Measurements from ENCODE around the gene MPP7.

Gene MPP7

GRCh38 chr10:28304032-28304571 lies 1.2 kb upstream of the MPP7 start:
- no peak for DNase-seq

DNA sequence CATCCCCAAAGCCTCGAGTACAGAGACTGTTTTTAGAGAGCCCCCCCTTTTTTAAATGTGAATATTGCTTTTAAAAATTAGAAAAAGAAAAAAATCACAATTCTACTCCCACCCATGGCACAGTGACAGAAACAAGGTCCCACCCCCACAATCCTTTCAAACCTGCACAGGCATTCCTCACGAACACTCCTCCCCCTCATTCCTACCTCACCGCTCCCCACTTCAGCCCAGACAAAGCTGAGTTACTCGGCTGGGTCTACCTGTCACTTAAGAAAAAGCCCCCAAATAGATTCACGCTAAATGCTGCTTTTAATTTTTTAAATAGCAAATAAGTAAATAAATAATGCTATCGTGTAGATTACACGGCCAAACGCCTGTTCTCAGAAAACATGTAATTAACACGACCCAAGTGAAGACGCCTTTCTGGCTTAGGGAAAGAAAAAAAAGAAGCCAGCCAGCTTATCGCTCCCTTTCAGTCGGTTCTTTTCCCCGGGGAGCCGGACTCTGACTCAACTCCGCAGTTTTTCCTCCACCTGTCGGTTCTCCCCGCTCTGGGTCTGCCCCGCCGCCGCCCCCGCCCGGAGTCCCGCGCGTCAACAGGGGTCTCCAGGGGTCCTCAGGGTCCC lies 739 bp downstream of the MPP7 start:
- DNase-seq: no peak

GRCh38 chr10:28300027-28300426 lies 2.8 kb downstream of the MPP7 start:
- DNase-seq: peak; percentile 17

DNA sequence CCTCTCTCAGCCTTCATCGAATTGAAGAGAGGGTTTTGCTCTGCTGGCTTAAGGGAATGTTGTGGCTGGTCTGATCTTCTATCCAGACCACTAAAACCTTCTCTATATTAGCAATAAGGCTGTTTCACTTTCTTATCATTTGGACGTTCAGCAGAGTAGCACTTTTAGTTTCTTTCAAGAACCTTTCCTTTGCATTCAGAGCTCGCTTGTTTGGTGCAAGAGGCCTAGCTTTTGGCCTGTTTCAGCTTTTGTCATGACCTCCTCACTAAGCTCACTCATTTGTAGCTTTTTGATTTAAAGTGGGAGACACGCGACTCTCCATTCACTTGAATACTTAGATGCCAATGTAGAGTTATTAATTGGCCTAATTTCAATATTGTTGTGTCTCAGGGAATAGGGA lies 3.9 kb downstream of the MPP7 start:
- no peak for DNase-seq

DNA sequence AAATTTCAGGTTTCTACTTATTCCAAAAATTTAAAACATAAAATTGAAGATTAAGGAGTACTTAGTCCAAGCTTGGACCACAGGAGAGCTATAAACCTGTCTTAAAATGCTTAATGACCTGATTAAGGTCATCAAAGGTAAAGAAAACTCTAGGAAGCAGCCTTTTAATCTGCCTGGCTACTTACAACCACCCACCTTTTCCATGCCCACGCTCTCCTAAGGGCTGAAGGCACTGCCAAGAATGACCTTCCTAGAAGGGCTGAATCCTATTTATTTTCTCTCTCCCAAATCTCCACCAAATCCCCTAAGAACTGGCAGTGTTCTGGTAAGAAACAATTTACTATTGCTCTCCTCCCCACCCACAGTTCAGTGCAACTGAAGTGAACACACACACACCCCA lies 6.8 kb downstream of the MPP7 start:
- no peak for DNase-seq

GRCh38 chr10:28295336-28295735 lies 7.5 kb downstream of the MPP7 start:
- DNase-seq: no peak

DNA sequence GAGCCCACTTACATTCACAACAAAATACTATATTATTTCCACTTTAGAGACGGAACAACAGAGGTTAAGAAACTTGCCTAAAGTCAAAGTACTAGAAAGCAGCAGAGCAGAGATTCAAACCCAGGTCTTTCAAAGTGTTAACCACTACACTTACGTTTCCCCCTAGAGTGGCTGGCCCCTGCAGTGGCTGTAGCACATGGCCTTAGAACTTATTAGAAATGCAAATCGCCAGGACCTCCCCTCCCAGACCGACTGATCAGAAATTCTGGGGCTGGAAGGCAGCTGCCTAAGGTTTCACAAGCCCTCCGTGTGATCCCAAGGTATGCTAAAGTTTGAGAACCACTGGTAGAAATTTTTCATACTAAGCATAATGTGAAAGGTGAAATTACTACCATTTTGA lies 8.1 kb downstream of the MPP7 start:
- DNase-seq: no peak

- DNase-seq: no peak
These were observed 8.7 kb downstream of the MPP7 start for GRCh38 chr10:28294169-28294532.

- DNase-seq: no peak
These were observed 9.4 kb downstream of the MPP7 start for GRCh38 chr10:28293236-28294168.

GRCh38 chr10:28291881-28292297 lies 11.0 kb downstream of the MPP7 start:
- DNase-seq: peak; percentile 38

- DNase-seq: no peak
These were observed 17.0 kb downstream of the MPP7 start for GRCh38 chr10:28285816-28286215.

GRCh38 chr10:28284126-28284525 lies 18.7 kb downstream of the MPP7 start:
- DNase-seq: no peak

DNA sequence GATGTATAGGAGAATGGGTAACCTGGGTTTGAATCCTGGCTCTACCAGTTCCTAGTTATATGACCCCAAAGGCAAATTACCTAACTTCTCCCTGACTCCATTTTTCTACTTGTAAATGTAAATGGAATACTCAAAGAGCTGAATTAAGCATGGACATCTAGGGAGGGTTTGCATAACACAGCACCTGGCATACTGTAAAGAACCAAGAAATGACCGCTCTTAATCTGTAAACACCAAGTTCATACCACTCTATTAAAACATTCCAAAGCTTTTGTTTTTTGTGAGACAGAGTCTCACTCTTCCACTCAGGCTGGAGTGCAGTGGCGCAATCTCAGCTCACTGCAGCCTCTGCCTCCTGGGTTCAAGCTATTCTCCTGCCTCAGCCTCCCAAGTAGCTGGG lies 19.6 kb downstream of the MPP7 start:
- no peak for DNase-seq

- DNase-seq: no peak
These were observed 20.5 kb downstream of the MPP7 start for GRCh38 chr10:28282336-28282735.

DNA sequence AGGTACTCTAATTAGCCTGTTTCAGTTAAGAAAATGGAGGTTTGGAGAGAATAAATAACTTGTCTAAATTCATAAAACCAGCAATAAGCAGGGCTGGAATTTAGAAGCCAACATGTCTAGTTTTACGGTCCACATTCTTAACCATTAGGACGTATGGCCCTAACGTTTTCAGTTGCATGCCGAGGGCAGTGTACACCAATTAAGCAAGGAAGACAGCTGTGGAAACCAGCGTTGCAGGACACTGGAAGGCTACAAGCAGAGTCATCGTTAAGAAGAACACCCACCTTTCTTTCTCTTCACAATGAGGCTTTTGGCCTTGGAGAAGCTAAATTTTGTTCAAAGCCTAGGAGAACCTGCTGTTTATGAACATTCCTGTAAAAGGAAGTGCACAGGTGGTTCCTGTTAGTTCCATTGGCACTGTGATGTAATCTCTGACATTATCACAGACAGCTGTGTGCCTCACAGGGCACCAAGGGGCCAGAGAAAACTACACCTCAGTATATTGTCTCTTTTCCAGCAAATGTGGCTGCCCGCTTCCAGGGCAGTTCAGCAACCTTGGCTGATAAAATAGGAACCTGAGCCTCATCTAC lies 21.0 kb downstream of the MPP7 start:
- no peak for DNase-seq

GRCh38 chr10:28280652-28281051 lies 22.2 kb downstream of the MPP7 start:
- DNase-seq: no peak

- no peak for DNase-seq
These were observed 23.0 kb downstream of the MPP7 start for GRCh38 chr10:28279878-28280277.

GRCh38 chr10:28278842-28279241 lies 24.0 kb downstream of the MPP7 start:
- no peak for DNase-seq

DNA sequence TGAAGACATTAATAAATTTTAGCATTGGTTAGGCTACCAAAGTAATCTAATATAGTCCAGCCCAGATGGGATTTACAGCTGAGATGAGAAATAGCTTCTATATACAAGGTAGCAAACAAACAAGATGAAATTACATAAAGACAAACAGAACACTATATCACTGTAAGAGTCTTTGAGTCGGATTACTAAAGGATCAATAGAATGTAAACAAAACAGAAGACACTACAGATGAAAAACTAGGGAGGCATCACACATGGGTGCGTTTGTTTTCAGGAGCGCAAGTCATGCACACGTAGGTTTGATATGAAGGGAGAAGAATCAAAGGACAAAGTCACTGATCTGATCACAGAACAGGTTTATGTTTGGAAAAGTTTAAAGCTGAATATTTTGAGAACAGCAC lies 26.5 kb downstream of the MPP7 start:
- no peak for DNase-seq

- no peak for DNase-seq
These were observed 28.4 kb downstream of the MPP7 start for GRCh38 chr10:28274475-28274874.

DNA sequence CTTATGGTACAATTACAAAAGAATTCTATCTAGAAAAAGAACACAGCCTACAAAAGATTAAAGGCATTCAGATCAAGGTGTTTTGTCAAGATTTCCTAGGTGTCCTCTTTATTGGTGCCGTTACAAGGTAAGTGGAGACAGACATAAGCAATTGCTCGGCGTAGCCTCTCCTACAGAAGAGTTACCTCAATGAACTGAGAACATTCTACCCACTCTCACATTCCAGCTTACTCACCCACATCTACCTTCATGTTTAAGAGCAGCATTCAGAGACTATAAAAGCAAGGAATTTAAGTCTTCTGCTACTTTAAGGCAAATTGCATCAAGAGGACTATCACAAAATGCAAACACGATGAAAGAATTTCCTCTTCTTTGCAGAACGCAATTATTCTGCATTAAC lies 29.5 kb downstream of the MPP7 start:
- DNase-seq: no peak

- no peak for DNase-seq
These were observed 32.9 kb downstream of the MPP7 start for GRCh38 chr10:28269842-28270456.

DNA sequence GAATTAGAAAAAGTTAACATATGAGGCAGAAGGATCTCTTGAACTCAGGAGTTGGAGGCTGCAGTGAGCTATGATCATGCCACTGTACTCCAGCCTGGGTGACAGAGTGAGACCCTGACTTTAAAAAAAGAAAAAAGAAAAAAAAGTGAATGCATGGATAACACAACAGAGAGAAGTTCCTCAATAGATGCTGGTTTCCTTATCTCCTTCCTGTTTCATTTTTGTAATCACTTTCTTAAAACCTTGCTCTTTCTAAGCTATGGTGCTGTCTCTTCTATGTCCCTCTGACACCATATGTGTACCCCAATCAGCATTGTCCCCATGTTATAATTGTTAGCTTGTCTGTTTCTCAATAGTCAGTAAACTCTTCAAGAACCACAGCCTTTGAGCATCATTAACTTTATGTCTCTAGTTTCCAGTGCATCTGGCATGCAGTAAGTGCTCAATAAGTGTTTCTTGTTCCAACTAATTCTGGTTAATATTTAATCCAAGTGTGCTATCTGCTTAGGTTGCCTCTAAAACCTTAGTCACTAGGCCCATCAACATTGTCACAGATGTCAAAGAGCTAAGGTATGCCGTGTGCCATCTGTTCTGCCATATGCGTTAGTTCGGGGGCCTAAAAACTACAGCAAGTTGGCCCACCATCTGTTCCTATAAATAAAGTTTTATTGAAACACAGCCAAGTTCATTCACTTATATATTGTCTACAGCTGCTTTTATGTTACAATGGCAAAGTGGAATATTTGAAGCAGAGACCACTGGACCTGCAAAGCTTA lies 36.2 kb downstream of the MPP7 start:
- no peak for DNase-seq
